HG02938 (cell line): ENCODE results near the gene MTIF2.
"Not testable (repeated sequence)": the region's sequence is repeated elsewhere in the genome, so short reads cannot be mapped to it uniquely, and the experiment has no call there.

Experiments used
- ATAC-seq: cut with Tn5 transposase; IDR thresholded peaks from one replicate; pipeline ENCODE4 v1.9.1; 2021; ENCODE audit warnings: mild to moderate bottlenecking, moderate library complexity; ENCODE audit not compliant: unreplicated experiment

The MTIF2 gene, protein sequence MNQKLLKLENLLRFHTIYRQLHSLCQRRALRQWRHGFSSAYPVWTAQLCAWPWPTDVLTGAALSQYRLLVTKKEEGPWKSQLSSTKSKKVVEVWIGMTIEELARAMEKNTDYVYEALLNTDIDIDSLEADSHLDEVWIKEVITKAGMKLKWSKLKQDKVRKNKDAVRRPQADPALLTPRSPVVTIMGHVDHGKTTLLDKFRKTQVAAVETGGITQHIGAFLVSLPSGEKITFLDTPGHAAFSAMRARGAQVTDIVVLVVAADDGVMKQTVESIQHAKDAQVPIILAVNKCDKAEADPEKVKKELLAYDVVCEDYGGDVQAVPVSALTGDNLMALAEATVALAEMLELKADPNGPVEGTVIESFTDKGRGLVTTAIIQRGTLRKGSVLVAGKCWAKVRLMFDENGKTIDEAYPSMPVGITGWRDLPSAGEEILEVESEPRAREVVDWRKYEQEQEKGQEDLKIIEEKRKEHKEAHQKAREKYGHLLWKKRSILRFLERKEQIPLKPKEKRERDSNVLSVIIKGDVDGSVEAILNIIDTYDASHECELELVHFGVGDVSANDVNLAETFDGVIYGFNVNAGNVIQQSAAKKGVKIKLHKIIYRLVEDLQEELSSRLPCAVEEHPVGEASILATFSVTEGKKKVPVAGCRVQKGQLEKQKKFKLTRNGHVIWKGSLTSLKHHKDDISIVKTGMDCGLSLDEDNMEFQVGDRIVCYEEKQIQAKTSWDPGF

DNA sequence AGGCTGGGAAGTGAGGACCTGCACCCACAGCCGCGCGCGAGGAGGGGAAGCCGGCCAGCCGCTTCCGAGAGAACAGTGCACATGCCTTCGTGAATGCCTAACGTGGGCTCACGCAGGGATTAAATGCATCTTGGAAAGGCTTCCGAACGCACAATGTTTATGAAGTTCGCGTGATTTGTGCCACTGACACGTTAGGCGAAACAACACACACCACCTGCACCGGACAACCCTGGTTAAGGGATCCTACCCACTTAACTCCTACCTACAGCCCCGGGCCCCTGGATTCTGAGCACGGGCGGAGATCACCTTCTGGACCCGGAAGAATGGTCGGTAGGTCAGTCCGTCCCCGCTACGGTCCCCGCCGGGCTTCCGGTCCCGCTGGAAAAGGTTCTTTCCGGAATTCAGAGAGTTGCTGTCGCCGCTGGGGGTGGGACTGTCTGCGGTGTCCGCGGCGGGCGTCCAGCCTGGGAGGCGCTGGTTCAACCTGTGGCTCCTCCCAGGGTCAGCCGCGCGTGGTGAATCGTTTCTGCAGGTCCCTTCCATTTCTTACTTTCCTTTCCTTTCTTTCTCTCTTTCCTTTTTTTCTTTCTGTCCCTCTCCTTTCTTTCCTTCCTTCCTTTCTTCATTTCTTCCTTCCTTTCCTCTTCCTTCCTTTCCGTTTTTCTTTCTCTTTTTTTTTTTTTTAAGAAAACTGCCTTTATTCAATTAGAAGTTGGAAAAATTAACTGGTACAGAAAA, at the start of gene MTIF2:
TSS of gene MTIF2 (minus strand) at position 325 of the 738 bp plus-strand sequence. CDS start 5,373 bp downstream, outside the sequence.
- peak; percentile 95 for ATAC-seq

DNA sequence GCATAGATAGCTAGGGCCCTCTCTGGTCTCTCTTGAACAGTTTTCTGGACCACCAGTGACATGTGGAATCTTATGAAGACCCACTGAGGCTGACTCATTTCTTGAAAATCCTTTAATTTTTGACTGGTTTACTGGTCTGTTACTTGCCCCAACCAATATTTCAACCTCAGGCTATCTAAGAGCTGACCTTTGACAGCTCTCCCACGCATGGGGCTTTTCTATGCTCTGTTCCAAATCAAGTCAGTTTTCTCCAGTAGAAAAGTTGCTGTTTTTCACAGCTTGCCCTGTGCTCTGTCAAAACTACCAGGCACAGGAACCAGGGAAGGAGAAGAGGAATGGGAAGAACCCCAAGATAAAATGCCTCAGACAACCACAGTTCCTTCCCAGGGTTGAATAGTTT, 46.0 kb upstream of the MTIF2 start:
- ATAC-seq = no peak

DNA sequence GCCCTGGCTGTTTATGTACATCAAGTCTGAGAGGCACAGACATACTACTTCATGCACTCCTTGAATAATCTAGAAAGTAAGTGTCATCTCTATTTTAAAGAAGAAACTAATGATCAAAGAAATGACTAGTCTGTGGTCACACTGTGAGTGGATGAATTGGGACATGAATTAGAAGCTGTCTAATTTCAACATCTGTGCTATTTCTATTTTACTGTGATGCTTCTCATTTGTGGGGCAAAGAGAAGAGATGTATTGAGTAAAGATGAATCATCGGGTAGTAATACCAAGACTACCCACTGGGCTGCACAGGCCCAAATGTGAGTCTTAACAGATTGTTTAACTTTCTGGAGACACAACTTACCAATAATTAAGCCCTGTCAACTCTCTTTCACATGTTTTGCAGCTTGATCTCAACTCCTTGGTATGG, 42.4 kb upstream of the MTIF2 start:
- peak; percentile 95 for ATAC-seq

DNA sequence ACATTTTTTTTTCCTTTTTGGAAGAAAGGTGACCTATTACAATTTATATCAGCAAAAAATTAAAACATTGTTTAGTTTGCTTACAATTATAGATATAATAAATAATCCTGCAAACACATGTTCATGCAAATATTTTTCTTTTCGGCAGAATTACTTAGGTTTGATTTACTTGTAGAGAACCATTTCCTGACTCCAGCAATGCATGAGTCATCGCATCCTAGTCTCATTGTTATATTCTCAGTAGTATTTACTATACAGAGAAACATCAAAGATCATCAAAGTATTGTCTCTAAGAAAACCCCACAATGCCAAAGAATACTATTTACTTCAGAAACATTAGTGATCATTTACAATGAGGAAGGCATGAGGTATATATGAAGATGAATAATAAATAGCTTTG, 40.4 kb upstream of the MTIF2 start:
- no peak for ATAC-seq

DNA sequence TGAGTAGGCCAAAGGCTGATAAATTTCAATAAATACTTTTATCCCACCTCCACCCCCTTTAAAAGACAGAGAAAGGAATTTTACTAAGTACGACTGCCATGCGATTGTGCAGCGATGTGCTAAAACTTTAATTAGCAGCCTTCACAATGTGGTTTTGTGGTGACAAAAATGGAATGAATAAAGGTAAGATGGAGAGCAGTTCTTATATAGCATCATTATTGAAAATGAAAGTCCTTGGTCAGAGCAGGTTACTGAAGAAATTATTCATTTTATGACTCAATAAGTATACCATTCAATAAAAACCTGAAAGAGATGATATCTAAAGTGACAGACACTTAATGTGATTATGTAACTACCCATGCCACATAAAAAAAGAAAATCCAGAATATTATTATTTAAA, 33.2 kb upstream of the MTIF2 start:
- ATAC-seq = peak; percentile 66

DNA sequence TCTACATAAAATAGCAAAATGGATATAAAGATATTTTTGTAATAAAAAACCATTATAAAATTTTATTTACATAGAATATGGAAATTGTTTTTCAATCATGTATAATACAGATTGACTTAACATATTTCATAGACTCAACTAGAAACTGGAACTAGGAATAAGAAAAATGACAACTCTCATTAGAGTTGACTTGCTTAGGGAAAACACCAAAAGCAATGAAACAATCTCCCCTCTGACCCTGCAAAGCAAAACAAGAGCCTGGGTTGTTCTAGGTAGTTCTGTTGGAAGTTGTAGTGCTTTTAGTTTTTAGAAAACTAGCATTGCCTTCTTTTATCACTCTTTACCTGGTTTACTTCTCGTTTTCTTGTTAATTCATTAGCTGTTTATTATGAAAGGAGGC, 32.2 kb upstream of the MTIF2 start:
- peak; percentile 58 for ATAC-seq

DNA sequence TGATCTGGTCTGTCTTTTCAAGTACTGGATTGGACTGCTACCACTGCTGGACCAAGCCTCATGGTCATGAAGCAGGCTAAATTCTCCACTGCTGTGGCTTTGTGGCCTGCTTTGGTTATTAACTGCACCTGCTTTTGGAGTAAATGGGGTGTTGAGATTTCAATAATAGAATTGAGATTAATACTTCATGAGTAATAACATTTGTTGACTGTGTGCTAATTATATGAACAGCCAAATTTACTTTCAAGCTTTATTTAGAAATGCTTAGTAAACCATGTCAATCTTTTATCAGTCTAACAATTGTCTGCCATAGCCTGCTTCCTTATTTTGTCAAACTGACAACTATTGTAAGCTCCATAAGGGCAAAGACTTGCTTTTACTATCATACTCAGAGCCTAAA, 27.4 kb upstream of the MTIF2 start:
- no peak for ATAC-seq

DNA sequence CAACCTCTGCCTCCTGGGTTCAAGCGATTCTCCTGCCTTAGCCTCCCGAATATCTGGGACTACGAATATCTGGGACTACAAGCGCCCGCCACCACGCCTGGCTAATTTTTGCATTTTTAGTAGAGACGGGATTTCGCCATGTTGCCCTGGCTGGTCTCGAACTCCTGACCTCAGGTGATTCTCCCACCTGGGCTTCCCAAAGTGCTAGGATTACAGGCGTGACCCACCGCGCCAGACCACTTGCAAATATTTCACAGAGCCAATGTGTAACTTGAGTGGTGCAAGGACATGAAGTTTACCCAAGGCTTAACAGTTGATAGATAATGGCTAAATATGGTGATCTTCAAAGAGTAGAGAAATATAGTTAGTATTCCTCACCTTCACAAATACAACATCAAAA, 14.1 kb upstream of the MTIF2 start:
- ATAC-seq = no peak

DNA sequence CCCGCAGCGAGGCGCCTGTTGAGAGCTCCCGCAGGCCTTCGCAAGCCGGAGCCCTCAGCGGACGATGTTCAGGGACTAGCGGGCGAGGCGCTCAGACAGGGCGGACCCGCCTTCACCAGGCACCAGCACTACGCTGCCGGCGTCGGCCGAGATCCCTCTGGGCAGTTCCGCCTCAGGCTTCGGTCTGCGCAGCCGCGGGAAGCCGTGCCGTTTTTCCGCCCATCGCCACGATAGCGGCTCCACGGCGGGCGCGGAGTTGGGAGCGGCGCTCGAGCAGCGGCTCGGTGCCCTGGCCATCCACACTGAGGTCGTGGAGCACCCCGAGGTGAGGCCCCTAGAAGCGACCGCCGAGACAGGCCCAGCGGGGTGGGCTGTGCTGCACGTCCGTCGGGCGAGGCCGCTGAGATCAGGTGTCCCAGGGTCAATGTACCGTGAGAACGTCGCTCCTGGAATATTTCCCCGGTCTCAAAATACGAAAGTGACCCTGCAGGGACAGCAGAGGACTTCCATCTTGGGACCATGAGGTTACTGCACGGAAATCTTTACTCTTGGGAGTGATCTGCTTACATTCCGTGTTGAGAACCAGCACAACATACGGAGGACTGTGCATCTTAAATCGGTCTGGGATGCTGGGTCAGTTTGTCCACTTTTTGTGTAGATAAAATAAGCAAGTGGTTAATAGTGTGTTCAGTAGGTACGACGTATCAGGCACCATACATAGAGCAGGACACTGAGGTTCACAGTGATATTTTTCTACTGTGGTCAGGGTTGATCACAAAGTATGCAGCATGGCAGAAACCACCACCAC, 13.3 kb upstream of the MTIF2 start:
- ATAC-seq = peak; percentile 93

DNA sequence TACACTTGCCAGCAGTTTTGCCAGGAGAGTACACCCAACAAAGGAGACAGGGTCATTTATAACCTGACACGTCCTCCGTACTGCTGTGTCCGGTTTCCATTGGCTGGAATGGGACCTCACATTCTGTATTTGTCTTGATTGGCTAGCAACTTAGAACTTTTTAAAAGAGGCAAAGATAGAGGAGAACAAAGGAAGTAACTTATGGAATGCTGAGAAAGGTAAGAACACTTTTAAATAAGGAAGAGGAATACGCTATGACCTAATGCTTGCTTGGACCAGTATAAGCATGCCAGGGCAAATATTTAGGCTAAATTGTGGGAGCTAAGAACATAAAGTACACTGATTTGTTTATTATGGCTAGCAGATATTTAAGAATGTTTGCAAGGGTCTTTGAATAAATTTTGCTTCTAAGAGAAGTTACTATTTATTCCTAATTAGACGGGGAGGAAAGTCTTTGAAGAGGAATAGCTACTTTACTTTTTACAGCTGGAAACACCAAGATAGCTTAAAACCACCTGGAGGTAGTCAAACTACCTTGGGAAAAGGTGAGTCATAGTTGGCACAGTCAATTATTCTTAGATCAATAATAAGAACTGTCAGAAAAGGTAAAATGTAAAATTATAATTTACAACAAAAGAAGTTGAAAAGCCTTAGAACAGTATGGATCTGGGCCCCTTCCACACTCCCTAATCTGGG, 12.0 kb upstream of the MTIF2 start:
- ATAC-seq = not testable (repeated sequence)

DNA sequence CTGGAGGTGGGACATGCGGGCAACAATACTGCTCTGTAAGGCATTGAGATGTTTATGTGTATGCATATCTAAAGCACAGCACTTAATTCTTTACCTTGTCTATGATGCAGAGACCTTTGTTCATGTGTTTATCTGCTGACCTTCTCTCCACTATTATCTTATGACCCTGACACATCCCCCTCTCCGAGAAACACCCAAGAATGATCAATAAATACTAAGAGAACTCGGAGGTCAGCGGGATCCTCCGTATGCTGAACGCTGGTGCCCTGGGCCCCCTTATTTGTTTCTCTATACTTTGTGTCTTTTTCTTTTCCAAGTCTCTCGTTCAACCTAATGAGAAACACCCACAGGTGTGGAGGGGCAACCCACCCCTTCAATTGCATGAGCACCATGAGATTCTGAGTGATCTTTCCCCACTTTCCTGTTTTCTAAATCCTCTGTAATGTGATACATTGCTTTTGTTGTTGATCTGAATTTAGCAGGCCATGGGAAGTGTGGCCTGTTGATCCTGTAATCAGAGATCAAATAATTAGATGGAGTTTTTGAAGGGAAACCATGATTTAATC, 10.9 kb upstream of the MTIF2 start:
- ATAC-seq = not testable (repeated sequence)

DNA sequence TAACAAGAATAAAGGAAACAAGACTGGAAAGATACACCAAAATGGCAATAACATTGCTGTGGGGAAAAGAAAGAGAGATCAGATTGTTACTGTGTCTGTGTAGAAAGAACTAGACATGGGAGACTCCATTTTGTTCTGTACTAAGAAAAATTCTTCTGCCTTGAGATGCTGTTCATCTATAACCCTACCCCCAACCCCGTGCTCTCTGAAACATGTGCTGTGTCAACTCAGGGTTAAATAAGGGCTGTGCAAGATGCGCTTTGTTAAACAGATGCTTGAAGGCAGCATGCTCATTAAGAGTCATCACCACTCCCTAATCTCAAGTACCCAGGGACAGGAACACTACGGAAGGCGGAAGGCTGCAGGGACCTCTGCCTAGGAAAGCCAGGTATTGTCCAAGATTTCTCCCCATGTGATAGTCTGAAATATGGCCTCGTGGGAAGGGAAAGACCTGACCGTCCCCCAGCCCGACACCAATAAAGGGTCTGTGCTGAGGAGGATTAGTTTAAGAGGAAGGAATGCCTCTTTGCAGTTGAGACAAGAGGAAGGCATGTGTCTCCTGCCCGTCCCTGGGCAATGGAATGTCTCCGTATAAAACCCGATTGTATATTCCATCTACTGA, 10.3 kb upstream of the MTIF2 start:
- not testable (repeated sequence) for ATAC-seq

DNA sequence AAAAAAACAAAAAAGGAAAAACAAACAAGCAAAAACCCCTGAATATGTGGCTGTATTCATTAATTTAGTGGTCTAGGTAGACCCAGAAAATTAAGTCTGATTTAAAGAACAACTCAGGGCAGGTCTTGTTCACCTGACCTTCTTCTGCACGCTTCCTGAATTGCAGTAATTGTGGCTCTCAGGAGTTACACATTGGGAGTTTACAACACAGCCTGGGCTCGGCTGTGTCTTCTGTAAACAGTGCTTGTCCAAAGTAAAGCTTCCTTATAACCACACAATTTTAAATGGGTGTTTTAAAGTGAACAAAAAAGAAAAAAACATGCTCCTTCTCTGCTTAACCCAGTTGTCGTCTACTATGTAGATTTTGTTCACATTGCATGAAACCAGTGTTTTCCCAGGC, 8.3 kb upstream of the MTIF2 start:
- ATAC-seq = no peak

DNA sequence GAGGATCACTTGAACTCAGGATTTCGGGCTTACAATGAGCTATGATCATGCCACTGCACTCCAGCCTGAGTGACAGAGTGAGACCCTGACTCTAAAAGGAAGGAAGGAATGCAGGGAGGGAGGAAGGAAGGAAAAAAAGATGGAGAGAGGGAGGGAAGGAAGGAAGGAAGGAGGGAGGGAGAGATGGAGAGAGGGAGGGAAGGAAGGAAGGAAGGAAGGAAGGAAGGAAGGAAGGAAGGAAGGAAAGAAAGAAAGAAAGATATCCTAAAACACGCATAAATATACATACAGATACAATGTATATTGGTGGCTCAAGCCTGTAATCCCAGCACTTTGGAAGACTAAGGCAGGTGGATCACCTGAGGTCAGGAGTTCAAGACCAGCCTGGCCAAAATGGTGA, 5.3 kb upstream of the MTIF2 start:
- not testable (repeated sequence) for ATAC-seq

DNA sequence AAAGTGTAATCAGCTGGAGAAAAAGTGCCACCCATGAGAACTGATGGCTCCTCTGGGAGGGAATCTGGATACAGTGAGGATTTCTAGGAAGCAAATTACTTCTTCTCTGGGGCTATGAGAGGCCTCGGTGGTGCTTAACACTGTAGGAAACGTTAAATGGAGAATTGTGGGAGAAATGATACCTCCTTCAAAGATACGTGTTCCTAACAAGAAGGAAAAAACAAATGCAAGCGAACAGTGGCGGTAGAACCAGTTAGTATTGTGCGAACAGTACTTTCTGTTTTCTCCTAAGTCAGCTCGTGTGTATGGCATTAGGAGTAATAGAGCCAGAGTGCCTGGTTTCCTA, 587 bp upstream of the MTIF2 start:
- no peak for ATAC-seq

DNA sequence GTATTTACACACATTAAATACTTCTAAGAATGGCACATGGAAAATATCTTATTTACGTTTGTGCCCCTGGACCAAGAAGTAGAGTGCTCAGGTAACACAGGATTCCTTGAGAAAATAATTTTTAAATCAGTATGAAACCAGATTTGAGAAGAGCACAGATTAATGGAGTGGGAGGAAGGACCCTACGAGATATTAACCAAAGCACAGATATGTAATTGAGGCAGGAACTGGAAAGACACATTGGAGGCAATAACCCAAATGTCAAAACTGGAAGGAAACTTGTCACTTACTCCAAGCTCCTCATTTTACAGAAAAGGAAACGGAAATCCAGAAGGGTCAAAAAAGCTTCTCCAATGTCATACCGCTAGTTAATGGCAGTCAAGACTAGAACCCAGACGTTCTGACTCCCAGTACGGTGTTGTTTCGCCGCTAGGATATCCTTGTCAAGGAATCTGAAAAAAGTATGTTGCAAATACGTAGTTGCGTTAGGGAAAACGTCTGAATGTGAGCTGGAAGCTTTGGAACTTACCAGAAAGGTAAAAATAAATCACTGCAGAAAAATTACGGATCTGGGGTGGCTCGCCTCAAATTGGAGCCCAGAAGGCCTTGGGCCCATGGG, 634 bp downstream of the MTIF2 start:
- ATAC-seq = no peak

DNA sequence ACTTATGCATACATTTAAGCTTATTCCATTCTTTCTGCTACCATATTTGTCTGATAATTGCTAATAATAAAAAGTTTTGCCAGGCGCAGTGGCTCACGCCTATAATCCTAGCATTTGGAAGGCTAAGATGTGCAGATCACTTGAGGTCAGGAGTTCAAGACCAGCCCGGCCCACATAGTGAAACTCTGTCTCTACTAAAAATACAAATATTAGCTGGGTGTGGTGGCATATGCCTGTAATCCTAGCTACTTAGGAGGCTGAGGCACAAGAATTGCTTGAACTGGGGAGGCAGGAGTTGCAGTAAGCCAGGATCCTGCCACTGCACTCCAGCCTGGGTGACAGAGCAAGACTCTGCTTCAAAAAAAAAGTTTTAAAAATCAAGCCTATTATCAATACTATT, 9.4 kb downstream of the MTIF2 start:
- not testable (repeated sequence) for ATAC-seq

DNA sequence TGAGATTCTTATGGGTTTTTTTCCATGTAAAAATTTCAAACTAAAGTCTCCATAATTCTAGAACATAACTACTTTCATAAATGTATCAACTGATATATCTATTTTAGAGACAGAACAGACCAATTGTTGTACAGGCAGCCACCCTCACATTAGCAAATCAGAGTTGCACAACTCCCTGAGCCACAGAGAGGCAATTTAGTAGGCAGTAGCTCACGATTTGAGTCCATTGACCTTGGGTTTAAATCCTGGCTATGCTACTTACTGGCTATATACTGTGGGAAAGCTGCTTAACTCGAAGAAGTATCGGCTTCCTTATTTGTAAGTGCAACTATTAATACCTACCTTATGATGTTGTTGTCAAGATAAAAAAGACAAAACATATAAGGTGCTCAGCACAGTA, 16.2 kb downstream of the MTIF2 start:
- no peak for ATAC-seq

DNA sequence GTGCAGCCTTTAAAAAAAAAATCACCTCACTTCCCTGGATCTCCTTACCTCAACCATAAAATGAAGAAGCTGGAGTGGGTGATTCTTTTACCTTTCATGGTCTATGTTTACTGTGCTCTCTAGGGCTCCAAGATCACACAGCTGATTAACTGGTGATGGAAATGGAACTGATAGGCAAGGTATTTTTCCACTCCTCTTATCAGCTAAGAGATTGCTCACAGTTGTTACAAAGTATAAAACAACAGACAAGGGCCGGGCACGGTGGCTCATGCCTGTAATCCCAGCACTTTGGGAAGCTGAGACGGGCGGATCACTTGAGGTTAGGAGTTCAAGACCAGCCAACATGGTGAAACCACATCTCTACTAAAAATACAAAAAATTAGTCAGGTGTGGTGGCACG, 22.0 kb downstream of the MTIF2 start:
- no peak for ATAC-seq
